IPS-18c (cell line): ENCODE measurements around the gene RAB6B.

Source experiments
- H3K4me3 ChIP-seq: 2 replicates; pipeline ENCODE4 v1.7.0; 2013; ENCODE audit warnings: low read depth, mild to moderate bottlenecking, low read length, moderate library complexity; ENCODE audit not compliant: insufficient read depth
- H3K9me3 ChIP-seq: one replicate; pipeline ENCODE4 v1.6.1; 2013; ENCODE audit warnings: mild to moderate bottlenecking, low read length, moderate library complexity; ENCODE audit not compliant: control insufficient read depth, insufficient read depth

RAB6B gene

GRCh38 chr3:133910422-133910821 is 14.7 kb upstream of the RAB6B start:
- Histone ChIP-seq H3K9me3 (no peaks in the 10 kb centered on the region), H3K4me3 (no peak overlapping the region)

- H3K9me3 ChIP-seq = no peaks in the 10 kb centered on the region
- no peak overlapping the region for H3K4me3 ChIP-seq
These were observed 9.7 kb upstream of the RAB6B start for GRCh38 chr3:133905376-133905775.

GRCh38 chr3:133901847-133902246 is 6.2 kb upstream of the RAB6B start:
- no peak overlapping the region for H3K4me3 ChIP-seq
- no peaks in the 10 kb centered on the region for H3K9me3 ChIP-seq

GRCh38 chr3:133901083-133901482 is 5.4 kb upstream of the RAB6B start:
- H3K4me3 ChIP-seq = no peak overlapping the region
- no peaks in the 10 kb centered on the region for H3K9me3 ChIP-seq

GRCh38 chr3:133899311-133899710 is 3.6 kb upstream of the RAB6B start:
- Histone ChIP-seq H3K9me3 (no peaks in the 10 kb centered on the region), H3K4me3 (no peak overlapping the region)

GRCh38 chr3:133897547-133897946 is 1.9 kb upstream of the RAB6B start:
- Histone ChIP-seq H3K4me3 (no peak overlapping the region), H3K9me3 (no peaks in the 10 kb centered on the region)

- Histone ChIP-seq H3K9me3 (no peaks in the 10 kb centered on the region), H3K4me3 (peak overlapping the region; percentile 77)
These were observed 500 bp upstream of the RAB6B start for GRCh38 chr3:133896002-133896761.

- peak overlapping the region; percentile 77 for H3K4me3 ChIP-seq
- no peaks in the 10 kb centered on the region for H3K9me3 ChIP-seq
These were observed 1.1 kb downstream of the RAB6B start for GRCh38 chr3:133894353-133895207.

GRCh38 chr3:133893683-133894352 is 1.9 kb downstream of the RAB6B start:
- Histone ChIP-seq H3K4me3 (peak overlapping the region; percentile 77), H3K9me3 (no peaks in the 10 kb centered on the region)

- H3K4me3 ChIP-seq = no peak overlapping the region
- no peaks in the 10 kb centered on the region for H3K9me3 ChIP-seq
These were observed 3.0 kb downstream of the RAB6B start for GRCh38 chr3:133892541-133893231.

GRCh38 chr3:133891662-133892378 is 3.9 kb downstream of the RAB6B start:
- H3K4me3 ChIP-seq = no peak overlapping the region
- H3K9me3 ChIP-seq = no peaks in the 10 kb centered on the region

- H3K4me3 ChIP-seq = no peak overlapping the region
- no peaks in the 10 kb centered on the region for H3K9me3 ChIP-seq
These were observed 4.6 kb downstream of the RAB6B start for GRCh38 chr3:133890972-133891644.

GRCh38 chr3:133890037-133890436 is 5.6 kb downstream of the RAB6B start:
- Histone ChIP-seq H3K9me3 (no peaks in the 10 kb centered on the region), H3K4me3 (no peak overlapping the region)

GRCh38 chr3:133888726-133889340 is 6.8 kb downstream of the RAB6B start:
- Histone ChIP-seq H3K9me3 (no peaks in the 10 kb centered on the region), H3K4me3 (no peak overlapping the region)

GRCh38 chr3:133887803-133888703 is 7.6 kb downstream of the RAB6B start:
- no peaks in the 10 kb centered on the region for H3K9me3 ChIP-seq
- H3K4me3 ChIP-seq = no peak overlapping the region; the same call in 1 of the 2 replicates
